Body of pancreas (tissue), 4 donors: ENCODE measurements around the gene ME3. TPM values are rescaled to one million over a fixed set of nuclear protein-coding genes. Genes with fewer than 3 reads are reported as not detected.

ENCODE experiments used
- ATAC-seq: fragments of 150-250 bp; one replicate; pipeline ENCODE4 v1.9.1; 2016
- DNase-seq, 4 donors: peaks; one replicate each; pipeline ENCODE4 v3.0.0-alpha.2; 2019
- H3K27ac ChIP-seq, 4 donors: fragments of 200-600 bp; sonication (generic); 1 replicate in 3 of 4; 2 replicates in 1 of 4; pipeline versions ENCODE4 v1.5.1 to v1.6.1; 2016 to 2019; ENCODE audit warnings: mild to moderate bottlenecking in 1 of 4, mixed read lengths in 1 of 4, moderate library complexity in 1 of 4
- H3K27me3 ChIP-seq, 2 donors: fragments of 200-600 bp; sonication (generic); one replicate each; pipeline ENCODE4 v1.6.0; 2016; ENCODE audit warnings: mild to moderate bottlenecking in 1 of 2
- H3K36me3 ChIP-seq, 2 donors: fragments of 200-600 bp; sonication (generic); replicated peaks in 1 of 2; 2 replicates each; pipeline ENCODE4 v1.5.1; 2016; ENCODE audit warnings: low read depth in 2 of 2; ENCODE audit not compliant: insufficient read depth in 1 of 2
- H3K4me1 ChIP-seq: fragments of 200-600 bp; sonication (generic); one replicate; pipeline ENCODE4 v1.6.0; 2016
- H3K4me3 ChIP-seq, 2 donors: fragments of 200-600 bp; sonication (generic); 1 replicate in 1 of 2; 2 replicates in 1 of 2; pipeline ENCODE4 v1.5.1; 2016 to 2019
- H3K9me3 ChIP-seq, 3 donors: fragments of 200-600 bp; sonication (generic); 1 replicate in 2 of 3; 2 replicates in 1 of 3; pipeline ENCODE4 v1.5.1; 2016
- CTCF ChIP-seq, 7 experiments: fragments of 450-650 bp in 4 of 7; fragments of 200-600 bp in 3 of 7; sonication (generic) in 3 of 7; IDR thresholded peaks; one replicate each; pipeline ENCODE4 v1.5.1; 2016 to 2019; ENCODE audit warnings: antibody characterized with exemption in 7 of 7
- POLR2A ChIP-seq, 3 donors: fragments of 450-650 bp; IDR thresholded peaks; one replicate each; pipeline ENCODE4 v1.6.1; 2016; ENCODE audit warnings: antibody characterized with exemption in 3 of 3, mild to moderate bottlenecking in 2 of 3
- WGBS, 2 donors: methylation state at CpG; one replicate each; pipeline ENCODE4 v1.1.5; 2017; 5-methylcytosine and 5-hydroxymethylcytosine counted together
- intact Hi-C: fragments of 100-400 bp; cut with DNase I; formaldehyde crosslinking; loops from one replicate; pipeline ENCODE4 v1.15.1; 2023
- total RNA-seq, 2 donors: library from RNA; depleted of rRNA; stranded (reverse); fragments of >200 nt; gene quantifications; one replicate each; pipeline ENCODE4 v1.1.0, GENCODE V29; 2016

ME3 gene
- total RNA-seq, 2 donors from 2014 or later, result 20.8 to 54.7 TPM

- no peak overlapping the region for H3K4me3 ChIP-seq
- peak overlapping the region; percentile 17 to 48 (median 37) for H3K27ac ChIP-seq
- WGBS, 2 donors, result 60 to 66% methylated on average over 7 of the region's 7 CpGs
- DNase-seq (peak in 3 of 4 donors; percentile 17 to 34 (median 29)), ATAC-seq (peak; percentile 61)
- H3K27me3 ChIP-seq, result no peaks in the 10 kb centered on the region
- TF ChIP-seq CTCF (IDR thresholded peaks at IDR 0.05), result no peak
- no peak for TF ChIP-seq POLR2A (IDR thresholded peaks at IDR 0.05)
- no peaks in the 10 kb centered on the region for H3K36me3 ChIP-seq
- intact Hi-C loops, result no loop called here
- H3K4me1 ChIP-seq, result no peaks in the 10 kb centered on the region
- H3K9me3 ChIP-seq, result no peaks in the 10 kb centered on the region
Measured at GRCh38 chr11:86483940-86484794, 188.2 kb downstream of the ME3 start.

GRCh38 chr11:86483610-86483939, 188.8 kb downstream of the ME3 start:
- Histone ChIP-seq H3K4me1 (no peaks in the 10 kb centered on the region), H3K27ac (peak overlapping the region in 3 of 4 donors; percentile 17 to 48 (median 44)), H3K9me3 (no peaks in the 10 kb centered on the region), H3K36me3 (no peaks in the 10 kb centered on the region), H3K4me3 (no peak overlapping the region), H3K27me3 (no peaks in the 10 kb centered on the region)
- DNase-seq, result no peak
- no peak for TF ChIP-seq CTCF (IDR thresholded peaks at IDR 0.05)
- no peak for TF ChIP-seq POLR2A (IDR thresholded peaks at IDR 0.05)
- no peak for ATAC-seq
- intact Hi-C loops, result no loop called here
- 80 to 89% methylated on average over 3 of the region's 3 CpGs for WGBS, 2 donors

- Histone ChIP-seq H3K9me3 (no peaks in the 10 kb centered on the region), H3K4me3 (no peak overlapping the region), H3K27ac (no peak overlapping the region), H3K36me3 (no peaks in the 10 kb centered on the region), H3K4me1 (no peaks in the 10 kb centered on the region), H3K27me3 (no peaks in the 10 kb centered on the region)
- TF ChIP-seq POLR2A (IDR thresholded peaks at IDR 0.05) (no peak), CTCF (IDR thresholded peaks at IDR 0.05) (no peak)
- DNase-seq, result no peak
- intact Hi-C loops, result no loop called here
- ATAC-seq, result no peak
- 66 to 79% methylated on average over 2 of the region's 2 CpGs for WGBS, 2 donors
Measured at GRCh38 chr11:86482692-86483091, 189.7 kb downstream of the ME3 start.

- no peaks in the 10 kb centered on the region for H3K27me3 ChIP-seq
- intact Hi-C loops, result no loop called here
- ATAC-seq (no peak), DNase-seq (no peak)
- 57 to 88% methylated on average over 1 of the region's 1 CpG for WGBS, 2 donors
- H3K4me1 ChIP-seq, result no peaks in the 10 kb centered on the region
- TF ChIP-seq POLR2A (IDR thresholded peaks at IDR 0.05), result no peak
- TF ChIP-seq CTCF (IDR thresholded peaks at IDR 0.05), result no peak
- no peaks in the 10 kb centered on the region for H3K9me3 ChIP-seq
- H3K27ac ChIP-seq, result no peak overlapping the region
- H3K36me3 ChIP-seq, result no peaks in the 10 kb centered on the region
- no peak overlapping the region for H3K4me3 ChIP-seq
Measured at GRCh38 chr11:86481399-86481798, 191.0 kb downstream of the ME3 start.

GRCh38 chr11:86478348-86478747, 194.1 kb downstream of the ME3 start:
- Histone ChIP-seq H3K36me3 (no peaks in the 10 kb centered on the region), H3K27ac (no peak overlapping the region), H3K27me3 (no peaks in the 10 kb centered on the region), H3K9me3 (no peaks in the 10 kb centered on the region), H3K4me1 (no peaks in the 10 kb centered on the region), H3K4me3 (no peak overlapping the region)
- no peak for TF ChIP-seq CTCF (IDR thresholded peaks at IDR 0.05)
- no peak for TF ChIP-seq POLR2A (IDR thresholded peaks at IDR 0.05)
- DNase-seq (no peak), ATAC-seq (no peak)
- intact Hi-C loops, result no loop called here
